GM12878 (cell line): ENCODE measurements around the gene CNTNAP5. TPM values are rescaled to one million over a fixed set of nuclear protein-coding genes. Genes with fewer than 3 reads are reported as not detected.

Source experiments
- BRCA1 ChIP-seq: IDR thresholded peaks from 2 replicates; pipeline ENCODE4 v1.6.1; 2011; ENCODE audit warnings: low read depth, low read length, improper control_type of control experiment
- CUX1 ChIP-seq: IDR thresholded peaks from 2 replicates; pipeline ENCODE4 v1.6.1; 2012; ENCODE audit warnings: improper control_type of control experiment, low read depth, low read length; ENCODE audit not compliant: insufficient replicate concordance
- HDAC2 ChIP-seq: fragments of 200-600 bp; sonication (generic); IDR thresholded peaks from 2 replicates; pipeline ENCODE4 v1.6.1; 2017
- IKZF1 ChIP-seq: fragments of 450-650 bp; conservative IDR thresholded peaks from 2 replicates; pipeline ENCODE4 v1.6.1; 2017; ENCODE audit warnings: antibody characterized with exemption, mild to moderate bottlenecking
- IRF5 ChIP-seq: fragments of 450-650 bp; IDR thresholded peaks from 2 replicates; pipeline ENCODE4 v1.6.1; 2017; ENCODE audit warnings: borderline replicate concordance
- NFIC ChIP-seq: IDR thresholded peaks from 2 replicates; pipeline ENCODE4 v1.6.1; 2012; ENCODE audit warnings: low read depth, mild to moderate bottlenecking, inconsistent platforms, low read length, moderate library complexity
- NFYB ChIP-seq: IDR thresholded peaks from 2 replicates; pipeline ENCODE4 v1.6.1; 2011; ENCODE audit warnings: low read depth, mild to moderate bottlenecking, low read length, improper control_type of control experiment, moderate library complexity; ENCODE audit not compliant: insufficient read depth
- REST ChIP-seq: IDR thresholded peaks from 2 replicates; pipeline ENCODE4 v1.6.1; 2012; ENCODE audit warnings: mild to moderate bottlenecking, low read depth, low read length
- SIX5 ChIP-seq: IDR thresholded peaks from 2 replicates; pipeline ENCODE4 v1.6.1; 2011; ENCODE audit warnings: mild to moderate bottlenecking, low read depth, low read length, moderate library complexity; ENCODE audit not compliant: severe bottlenecking
- SPI1 ChIP-seq: IDR thresholded peaks from 2 replicates; pipeline ENCODE4 v1.6.1; 2011; ENCODE audit warnings: low read depth, mild to moderate bottlenecking, low read length, moderate library complexity, borderline replicate concordance; ENCODE audit not compliant: insufficient read depth
- polyA plus RNA-seq, 11 experiments: library from polyadenylated mRNA; depleted of rRNA in 4 of 11; unstranded in 6 of 11; stranded (reverse) in 5 of 11; fragments of >200 nt; fragmentation: Nextera tagmentation in 4 of 11; fragmentation: Illumina TruSeq in 1 of 11; extraction: Ambion mirVana in 4 of 11; extraction: Trizol in 1 of 11; gene quantifications; 1 replicate in 1 of 11; 2 replicates in 10 of 11; pipeline versions ENCODE4 v1.2.1 to v1.2.3, GENCODE V29; 2011 to 2016; ENCODE audit warnings: inconsistent platforms in 2 of 11, missing spikeins in 2 of 11, low read depth in 1 of 11
- total RNA-seq, 4 experiments: library from RNA; depleted of rRNA in 3 of 4; stranded (reverse); fragments of >200 nt in 3 of 4; fragmentation: Illumina TruSeq in 1 of 4; extraction: Trizol in 1 of 4; gene quantifications; 2 replicates each; pipeline versions ENCODE4 v1.2.1 to v1.2.3, GENCODE V29; 2013 to 2021

CNTNAP5 gene
- total and polyA plus RNA-seq, 10 of the 15 experiments (the other 5 are each of a cell fraction or from before 2014, with no cell fraction given), result not detected

GRCh38 chr2:124309563-124310138 is 284.6 kb downstream of the CNTNAP5 start (continued):
- TF ChIP-seq REST (no peak), NFYB (no peak), BRCA1 (no peak), HDAC2 (no peak), IRF5 (no peak), SPI1 (no peak), CUX1 (no peak), SIX5 (no peak), NFIC (no peak), IKZF1 (no peak)
